Measurements from ENCODE around the gene CLDN4.
"Not testable (repeated sequence)": the region's sequence is repeated elsewhere in the genome, so short reads cannot be mapped to it uniquely, and the experiment has no call there.

CLDN4 gene, protein sequence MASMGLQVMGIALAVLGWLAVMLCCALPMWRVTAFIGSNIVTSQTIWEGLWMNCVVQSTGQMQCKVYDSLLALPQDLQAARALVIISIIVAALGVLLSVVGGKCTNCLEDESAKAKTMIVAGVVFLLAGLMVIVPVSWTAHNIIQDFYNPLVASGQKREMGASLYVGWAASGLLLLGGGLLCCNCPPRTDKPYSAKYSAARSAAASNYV

DNA sequence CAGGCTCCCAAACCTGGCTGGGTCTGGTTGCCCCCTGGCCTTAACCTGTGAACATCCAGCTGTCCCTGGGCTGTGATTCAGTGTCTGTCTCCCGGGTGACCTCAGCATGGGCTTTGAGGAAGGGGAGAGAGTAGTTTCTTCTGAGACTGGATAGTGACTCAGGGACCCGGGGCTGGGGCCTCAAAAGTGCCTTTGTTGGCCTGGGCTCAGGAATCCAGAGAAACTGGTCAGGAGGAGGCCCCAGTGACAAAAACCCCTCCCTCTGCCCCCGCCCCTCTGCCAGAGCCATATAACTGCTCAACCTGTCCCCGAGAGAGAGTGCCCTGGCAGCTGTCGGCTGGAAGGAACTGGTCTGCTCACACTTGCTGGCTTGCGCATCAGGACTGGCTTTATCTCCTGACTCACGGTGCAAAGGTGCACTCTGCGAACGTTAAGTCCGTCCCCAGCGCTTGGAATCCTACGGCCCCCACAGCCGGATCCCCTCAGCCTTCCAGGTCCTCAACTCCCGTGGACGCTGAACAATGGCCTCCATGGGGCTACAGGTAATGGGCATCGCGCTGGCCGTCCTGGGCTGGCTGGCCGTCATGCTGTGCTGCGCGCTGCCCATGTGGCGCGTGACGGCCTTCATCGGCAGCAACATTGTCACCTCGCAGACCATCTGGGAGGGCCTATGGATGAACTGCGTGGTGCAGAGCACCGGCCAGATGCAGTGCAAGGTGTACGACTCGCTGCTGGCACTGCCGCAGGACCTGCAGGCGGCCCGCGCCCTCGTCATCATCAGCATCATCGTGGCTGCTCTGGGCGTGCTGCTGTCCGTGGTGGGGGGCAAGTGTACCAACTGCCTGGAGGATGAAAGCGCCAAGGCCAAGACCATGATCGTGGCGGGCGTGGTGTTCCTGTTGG is at the start of gene CLDN4:
CLDN4 (plus strand) TSS at position 316 of the 903 bp plus-strand sequence; CDS start at position 522, 206 bp downstream.
- DNase-seq, result peak; percentile 90

DNA sequence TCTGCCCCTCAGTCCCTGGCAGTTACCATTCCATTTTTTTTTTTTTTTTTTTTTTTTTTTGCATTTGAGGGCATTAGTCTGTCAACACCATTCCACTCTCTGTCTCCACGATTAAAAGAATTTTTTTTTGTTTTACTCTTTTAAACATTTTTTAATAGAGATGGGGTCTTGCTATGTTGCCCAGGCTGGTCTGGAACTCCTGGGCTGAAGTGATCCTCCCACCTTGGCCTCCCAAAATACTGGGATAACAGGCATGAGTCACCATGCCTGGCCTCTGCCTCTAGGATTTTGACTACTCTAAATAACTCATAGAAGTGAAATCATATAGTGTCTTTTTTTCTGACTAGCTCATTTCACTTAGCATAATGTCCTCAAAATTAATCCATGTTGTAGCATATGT is 44.2 kb upstream of the CLDN4 start:
- DNase-seq, result no peak

DNA sequence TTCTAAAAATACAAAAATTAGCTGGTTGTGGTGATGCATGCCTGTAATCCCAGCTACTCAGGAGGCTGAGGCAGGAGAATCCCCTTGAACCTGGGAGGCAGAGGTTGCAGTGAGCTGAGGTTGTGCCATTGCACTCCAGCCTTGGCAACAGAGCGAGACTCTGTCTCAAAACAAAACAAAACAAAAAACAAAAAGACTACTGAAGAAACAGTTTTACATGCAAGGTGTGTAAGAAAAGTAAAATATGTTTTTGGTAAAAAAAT is 43.1 kb upstream of the CLDN4 start:
- not testable (repeated sequence) for DNase-seq

DNA sequence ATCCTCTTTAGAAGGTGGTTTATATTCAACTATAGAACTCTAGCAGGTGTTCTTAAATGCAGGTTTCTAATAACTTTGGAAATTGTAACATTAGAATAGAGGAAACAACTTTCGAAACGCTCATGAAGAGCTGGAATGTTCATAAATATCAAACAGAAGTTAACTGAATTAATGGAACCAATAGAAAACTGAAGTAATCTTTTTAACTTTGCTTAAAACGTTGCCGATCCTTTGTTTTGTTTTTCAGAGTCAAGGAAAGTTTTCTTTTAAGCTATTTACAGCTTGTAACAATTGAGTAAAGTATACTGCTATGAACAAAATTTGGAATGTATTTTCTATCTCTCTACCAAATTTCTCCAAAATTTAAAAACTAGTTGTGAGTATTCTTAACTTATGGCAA is 41.7 kb upstream of the CLDN4 start:
- no peak for DNase-seq

DNA sequence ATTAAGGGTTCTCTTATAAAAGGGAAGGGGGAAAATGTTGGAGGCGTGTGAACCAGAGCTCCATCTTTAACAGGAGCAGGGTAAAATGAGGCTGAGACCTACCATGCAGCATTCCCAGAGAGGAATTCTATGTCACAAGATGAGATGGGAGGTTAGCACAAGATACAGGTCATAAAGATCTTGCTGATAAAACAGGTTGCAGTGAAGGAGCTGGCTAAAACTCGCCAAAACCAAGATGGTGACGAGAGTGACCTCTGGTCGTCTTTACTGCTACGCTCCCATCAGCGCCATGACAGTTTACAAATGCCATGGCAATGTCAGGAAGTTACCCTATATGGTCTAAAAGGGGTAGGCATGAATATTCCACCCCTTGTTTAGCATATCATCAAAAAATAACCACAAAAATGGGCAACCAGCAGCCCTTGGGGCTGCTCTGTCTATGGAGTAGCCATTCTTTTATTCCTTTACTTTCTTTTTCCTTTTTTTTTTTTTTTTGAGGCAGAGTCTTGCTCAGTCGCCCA is 39.6 kb upstream of the CLDN4 start:
- not testable (repeated sequence) for DNase-seq

DNA sequence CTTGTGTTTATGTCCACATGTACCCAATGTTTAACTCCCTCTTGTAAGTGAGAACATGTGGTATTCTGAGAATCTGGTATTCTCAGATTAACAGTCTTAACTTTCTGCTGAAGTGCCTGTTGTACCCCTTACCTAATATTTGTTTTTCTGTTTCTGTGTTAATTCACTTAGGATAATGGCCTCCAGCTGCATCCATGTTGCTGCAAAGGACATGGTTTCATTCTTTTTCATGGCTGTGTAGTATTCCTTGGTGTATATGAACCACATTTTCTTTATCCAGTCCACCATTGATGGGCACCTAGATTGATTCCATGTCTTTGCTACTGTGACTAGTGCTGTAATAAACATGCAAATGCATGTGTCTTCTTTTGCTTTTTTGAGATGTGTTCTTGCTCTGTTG is 35.6 kb upstream of the CLDN4 start:
- not testable (repeated sequence) for DNase-seq

DNA sequence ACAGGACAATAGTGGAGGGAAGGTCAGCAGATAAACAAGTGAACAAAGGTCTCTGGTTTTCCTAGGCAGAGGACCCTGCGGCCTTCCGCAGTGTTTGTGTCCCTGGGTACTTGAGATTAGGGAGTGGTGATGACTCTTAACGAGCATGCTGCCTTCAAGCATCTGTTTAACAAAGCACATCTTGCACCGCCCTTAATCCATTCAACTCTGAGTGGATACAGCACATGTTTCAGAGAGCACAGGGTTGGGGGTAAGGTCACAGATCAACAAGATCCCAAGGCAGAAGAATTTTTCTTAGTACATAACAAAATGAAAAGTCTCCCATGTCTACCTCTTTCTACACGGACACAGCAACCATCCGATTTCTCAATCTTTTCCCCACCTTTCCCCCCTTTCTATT is 34.1 kb upstream of the CLDN4 start:
- DNase-seq, result not testable (repeated sequence)

DNA sequence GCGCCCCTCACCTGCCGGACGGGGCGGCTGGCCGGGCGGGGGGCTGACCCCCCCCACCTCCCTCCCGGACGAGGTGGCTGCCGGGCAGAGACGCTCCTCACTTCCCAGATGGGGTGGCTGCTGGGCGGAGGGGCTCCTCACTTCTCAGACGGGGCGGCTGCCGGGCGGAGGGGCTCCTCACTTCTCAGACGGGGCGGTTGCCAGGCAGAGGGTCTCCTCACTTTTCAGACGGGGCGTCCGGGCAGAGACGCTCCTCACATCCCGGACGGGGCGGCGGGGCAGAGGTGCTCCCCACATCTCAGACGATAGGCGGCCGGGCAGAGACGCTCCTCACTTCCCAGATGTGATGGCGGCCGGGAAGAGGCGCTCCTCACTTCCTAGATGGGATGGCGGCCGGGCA is 33.6 kb upstream of the CLDN4 start:
- not testable (repeated sequence) for DNase-seq

DNA sequence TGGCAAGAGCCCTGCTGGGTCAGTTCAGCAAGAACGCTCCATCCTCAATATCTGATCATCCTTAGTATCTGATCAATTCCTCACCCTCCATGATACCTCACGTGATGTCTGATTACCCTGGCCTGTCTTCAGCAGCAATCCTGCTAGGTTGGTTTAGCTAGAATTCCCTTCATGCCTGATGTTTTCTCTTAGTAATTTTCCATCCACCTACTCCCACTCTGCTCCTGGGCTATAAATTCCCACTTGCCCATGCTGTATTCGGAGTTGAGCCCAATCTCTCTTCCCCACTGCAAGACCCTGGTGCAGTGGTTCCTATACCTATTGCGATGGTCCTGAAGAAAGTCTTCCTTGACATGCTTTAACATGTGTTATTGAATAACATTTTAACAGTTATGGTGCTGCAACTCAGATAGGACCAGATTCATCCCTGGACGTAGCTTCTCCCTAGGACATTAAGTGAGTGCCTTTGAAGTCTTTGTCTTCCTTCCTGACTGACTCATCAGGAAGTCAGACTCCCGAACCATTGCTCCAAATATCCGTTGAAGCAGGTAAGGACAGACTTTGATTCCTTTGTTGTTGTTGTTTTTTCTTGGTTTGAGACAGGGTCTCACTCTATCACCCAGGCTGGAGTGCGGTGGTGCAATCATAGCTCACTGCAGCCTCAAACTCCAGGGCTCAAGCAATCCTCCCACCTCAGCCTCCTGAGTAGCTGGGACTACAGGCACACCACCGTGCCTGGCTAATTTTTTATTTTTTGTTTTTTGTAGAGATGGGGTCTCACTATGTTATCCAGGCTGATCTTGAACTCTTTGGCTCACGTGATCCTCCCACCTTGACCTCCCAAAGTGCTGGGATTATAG is 31.3 kb upstream of the CLDN4 start:
- no peak for DNase-seq

DNA sequence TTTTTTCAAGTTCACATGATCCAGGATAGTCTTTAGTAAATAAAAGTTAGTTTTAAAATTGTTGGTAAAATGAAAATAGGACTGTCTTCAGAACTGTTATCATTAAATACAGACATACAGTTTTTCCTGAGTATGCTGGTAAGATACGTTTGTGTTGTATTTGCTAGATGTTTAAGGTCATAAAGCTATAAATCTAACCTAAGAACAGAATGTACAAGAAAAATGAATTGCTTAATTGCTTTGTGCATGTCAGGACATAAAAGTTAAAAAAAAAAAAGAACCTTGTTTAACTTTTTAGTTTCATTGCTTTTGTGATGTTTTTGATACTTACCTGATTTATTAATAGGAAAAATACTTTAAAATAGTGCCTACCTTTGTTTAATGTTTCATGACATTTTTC is 29.2 kb upstream of the CLDN4 start:
- no peak for DNase-seq

DNA sequence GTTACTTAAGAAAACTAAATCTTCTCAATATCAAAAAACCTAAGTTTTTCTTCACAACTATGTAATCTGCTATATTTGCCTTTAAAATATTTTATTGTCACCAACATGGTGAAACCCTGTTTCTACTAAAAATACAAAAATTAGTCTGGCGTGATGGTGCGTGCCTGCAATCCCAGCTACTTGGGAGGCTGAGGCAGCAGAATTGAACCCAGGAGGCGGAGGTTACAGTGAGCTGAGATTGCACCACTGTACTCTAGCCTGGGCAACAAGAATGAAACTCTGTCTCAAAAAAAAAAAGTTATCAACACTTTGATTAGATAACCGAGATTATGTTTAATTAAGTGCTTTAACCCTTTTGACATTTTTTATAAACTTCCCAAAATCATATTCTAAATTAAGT is 28.3 kb upstream of the CLDN4 start:
- no peak for DNase-seq

DNA sequence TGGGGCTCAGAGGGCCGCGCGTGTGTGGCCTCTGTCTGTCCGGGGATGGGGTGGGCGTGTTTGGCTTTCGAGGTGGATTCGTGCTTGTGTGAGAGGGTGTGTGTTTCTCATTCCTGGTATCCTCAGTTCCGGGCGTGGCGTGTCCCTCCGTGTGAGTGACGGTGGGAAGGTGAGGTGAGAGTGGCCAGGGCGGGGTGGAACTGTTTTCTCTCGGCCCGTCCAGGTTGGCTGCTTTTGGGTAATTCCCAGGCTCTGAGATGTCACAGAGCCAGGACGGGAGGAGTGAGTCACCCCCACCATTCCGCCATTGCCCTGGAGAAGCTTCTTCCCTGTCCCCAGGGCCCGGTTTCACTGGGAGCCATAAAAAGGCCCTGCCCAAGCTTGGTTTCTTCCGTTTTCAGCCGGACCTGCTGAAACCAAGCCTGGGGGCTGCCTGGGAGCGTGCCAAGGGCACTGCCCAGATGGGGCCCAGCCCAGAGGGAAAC is 21.3 kb upstream of the CLDN4 start:
- no peak for DNase-seq

DNA sequence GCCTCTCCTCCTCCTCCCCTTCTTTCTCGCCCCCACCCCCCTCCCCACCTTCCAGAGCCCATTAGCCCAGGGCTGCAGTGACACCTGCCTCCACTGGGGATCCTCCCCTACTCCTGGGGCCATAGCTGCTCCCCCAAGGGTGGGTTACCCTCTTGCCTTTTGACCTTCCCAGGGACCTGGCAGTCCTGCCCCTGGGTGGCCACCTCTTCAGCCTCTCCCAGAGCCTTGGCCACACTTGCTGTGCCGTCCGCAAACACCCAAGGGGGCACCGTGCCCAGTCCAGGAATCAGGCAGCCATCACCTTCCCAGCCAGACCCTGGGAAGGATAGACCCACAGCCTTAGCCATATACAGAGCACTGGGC is 19.8 kb upstream of the CLDN4 start:
- no peak for DNase-seq

DNA sequence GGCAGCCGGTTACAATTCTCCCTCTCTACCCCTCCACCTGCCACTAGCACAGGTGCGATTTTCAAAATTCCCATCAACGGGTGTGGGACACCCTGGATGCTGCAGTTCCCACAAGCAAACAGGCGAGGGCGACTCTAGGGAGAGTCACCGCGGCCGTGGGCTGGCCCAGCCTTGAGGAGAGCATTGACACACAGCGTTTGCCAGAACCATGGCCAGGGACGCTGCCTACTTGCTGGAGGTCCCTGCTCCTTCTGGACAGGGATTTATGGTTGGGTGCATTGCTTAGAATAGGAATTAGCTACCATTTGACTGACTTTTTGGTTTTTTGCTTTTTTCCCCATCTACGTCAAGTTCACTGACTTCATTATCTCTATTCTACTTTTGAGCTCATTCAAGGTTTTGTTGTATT is 19.0 kb upstream of the CLDN4 start:
- DNase-seq, result peak; percentile 79

DNA sequence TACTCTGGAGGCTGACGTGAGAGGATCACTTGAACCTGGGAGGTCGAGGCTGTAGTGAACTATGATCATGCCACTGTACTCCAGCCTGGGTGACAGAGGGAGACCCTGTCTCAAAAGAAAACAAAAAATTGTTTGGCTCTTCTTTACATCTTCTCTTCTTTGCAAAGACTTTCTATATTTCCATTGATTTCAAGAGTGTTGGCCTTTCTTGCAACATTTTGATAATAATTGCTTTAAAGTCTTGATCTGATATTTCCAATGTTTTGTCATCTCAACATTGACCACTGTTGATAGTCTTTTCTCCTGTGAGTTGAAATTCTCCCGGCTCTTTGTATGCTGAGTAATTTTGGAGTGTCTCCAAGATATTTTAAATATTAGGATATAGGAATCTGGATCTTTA is 17.8 kb upstream of the CLDN4 start:
- DNase-seq, result no peak

DNA sequence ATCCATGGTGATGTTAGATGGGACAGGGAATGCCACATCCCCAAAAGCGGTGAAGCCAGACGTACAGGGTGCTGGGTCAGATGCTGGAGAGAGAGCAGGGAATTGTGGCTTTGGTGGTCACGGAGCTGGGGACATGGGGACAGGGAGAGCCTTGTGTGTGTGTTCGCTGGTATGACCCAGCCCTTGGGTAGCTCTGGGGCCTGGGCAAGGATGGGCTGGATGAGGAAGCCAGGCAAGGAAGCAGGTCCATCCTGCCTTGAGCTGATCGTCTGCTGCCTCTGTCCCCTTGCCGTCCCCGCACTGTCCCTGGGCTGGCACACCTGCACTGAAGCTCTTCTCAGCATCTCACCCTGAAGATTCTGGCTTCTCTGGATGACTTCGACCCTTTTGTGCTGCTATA is 15.4 kb upstream of the CLDN4 start:
- no peak for DNase-seq

DNA sequence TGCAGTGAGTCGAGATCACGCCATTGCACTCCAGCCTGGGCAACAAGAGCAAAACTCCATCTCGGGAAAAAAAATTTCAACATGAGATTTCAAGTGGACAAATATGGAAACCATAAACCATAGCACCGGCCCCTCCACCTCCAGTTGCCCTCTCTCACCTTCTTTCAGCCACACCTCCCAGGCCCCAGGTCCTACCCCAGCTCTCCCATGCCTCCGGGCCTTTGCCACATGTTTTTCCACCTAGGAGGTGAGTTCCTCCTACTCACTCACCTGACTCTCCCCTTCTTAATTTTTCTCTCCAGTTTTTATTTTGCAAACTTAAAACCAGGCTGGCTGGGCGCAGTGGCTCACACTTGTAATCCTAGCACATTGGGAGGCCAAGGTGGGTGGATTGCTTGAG is 13.7 kb upstream of the CLDN4 start:
- DNase-seq, result no peak

DNA sequence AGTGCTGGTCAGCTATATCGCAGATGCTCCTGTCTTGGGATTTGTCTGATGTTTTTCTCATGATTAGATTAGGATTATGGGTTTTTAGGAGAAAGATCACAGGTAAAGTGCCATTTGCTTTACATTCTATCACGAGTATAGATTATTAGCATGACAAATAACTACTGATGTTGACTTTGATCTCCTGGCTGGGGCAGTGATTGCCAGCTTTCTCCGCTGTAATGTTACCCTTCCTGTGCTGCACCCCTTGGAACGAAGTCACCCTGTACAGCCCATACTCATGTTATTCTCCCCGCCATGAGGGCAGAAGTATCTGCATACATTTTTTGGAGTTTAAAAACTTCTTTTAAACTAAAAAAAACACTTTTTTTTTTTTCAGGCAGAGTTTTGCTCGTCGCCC is 10.8 kb upstream of the CLDN4 start:
- DNase-seq, result no peak

DNA sequence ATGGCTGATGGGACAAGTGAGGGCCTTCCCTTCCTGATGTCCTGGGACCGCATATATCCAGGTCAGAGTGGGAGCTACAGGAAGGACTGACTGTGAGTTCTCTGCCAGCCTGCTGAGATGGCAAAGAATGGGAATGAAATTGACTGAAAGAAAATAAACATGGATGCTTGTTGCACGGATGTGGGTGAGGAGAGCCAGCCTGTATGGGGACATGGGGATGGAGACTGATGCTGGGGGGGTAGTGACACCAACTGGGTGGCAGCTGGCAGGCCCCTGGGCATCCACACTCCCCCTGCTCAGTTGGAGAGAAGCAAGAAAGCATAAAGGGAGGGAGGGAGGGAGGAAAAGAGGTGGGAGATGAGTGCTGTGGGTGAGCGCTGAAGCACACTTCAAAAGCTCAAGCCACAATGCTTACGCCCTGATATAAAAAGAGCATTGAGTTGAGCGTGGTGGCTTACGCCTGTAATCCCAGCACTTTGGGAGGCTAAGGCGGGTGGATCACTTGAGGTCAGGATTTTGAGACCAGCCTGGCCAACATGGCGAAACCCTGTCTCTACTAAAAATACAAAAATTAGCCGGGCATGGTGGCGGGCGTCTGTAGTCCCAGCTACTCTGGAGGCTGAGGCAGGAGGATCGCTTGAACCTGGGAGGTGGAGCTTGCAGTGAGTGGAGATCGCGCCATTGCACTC is 9.1 kb upstream of the CLDN4 start:
- not testable (repeated sequence) for DNase-seq

DNA sequence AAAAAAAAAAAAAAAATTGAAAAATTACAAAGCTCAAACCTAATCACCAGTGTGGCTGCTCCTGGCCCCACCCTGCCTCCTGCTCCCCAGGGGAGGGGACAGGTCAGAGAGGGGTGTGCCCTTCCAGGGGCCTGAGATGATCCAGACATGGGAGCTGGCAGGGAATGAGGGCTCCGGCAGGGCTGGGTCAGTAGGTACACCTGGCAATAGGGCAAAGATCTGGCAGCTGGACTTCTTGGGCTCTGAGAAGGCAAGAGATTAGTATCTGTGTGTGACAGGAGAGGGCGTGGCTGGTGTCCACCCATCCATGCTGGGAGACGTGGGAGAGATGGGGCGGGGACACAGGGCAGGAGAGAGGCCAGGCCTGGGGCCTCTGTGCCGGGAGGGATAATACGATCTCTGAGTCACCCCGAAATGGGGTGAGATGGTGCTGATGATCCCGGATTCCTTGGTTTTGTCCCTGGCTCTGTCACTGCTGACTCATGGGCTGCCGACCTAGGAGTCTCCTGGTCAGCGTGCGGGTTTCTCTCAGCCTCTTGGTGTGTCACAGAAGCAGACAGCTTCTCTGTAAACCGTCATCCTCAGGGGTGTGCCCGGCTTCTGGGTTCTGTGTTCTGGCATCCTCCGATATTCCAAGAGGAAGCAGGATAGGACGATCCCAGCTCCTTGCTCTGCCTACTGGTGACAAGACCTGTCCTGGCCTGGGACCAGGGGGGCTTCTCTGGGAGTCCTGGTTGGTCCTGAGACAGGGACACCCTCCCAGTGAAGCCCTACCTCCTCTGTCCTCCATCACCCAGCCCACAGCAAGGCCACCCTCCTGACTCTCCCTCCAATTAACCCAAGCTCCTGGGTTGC is 8.2 kb upstream of the CLDN4 start:
- DNase-seq, result peak; percentile 33

DNA sequence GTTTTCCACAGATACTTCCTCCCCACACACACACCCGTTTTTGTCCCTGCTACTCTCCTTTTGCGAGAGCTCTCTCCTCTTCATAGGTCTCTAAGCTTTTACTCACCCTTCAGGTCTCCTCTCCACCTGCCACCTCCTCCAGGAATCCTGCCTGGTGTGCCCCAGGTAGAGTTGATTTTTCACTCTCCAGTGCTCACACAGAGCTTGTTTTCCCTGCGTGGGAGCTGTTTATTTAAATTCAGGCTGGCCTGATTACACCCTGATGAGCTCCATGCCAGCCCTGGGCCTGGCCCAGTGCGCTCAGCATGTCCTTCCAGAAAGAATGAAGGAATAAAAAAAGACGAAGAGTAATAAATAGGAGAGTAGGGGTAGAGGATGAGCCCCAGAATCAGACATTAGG is 7.5 kb upstream of the CLDN4 start:
- no peak for DNase-seq

All from NCI-H2029 (cell line).